Skin epidermis (tissue), 12 donors: ENCODE data around the gene CRB2.
A peak's percentile ranks its signal among the peaks of the same experiment; 100 is the strongest.

Source experiments
- H3K27ac ChIP-seq, 21 experiments: fragments of 200-600 bp; sonication (generic) in 11 of 21; one replicate each; pipeline ENCODE4 v1.5.0; 2020; ENCODE audit warnings: mild to moderate bottlenecking in 3 of 21, inconsistent platforms in 2 of 21, moderate library complexity in 2 of 21
- H3K4me3 ChIP-seq, 7 experiments: fragments of 200-600 bp; sonication (generic) in 2 of 7; one replicate each; pipeline ENCODE4 v1.5.0; 2020; ENCODE audit warnings: inconsistent platforms in 2 of 7, mild to moderate bottlenecking in 2 of 7, moderate library complexity in 1 of 7

The CRB2 gene

GRCh38 chr9:123344192-123344949 is 11.6 kb upstream of the CRB2 start:
- Histone ChIP-seq H3K4me3 (no peak overlapping the region), H3K27ac (peak overlapping the region in 4 of 21 experiments; percentile 19 to 66 (median 48))

DNA sequence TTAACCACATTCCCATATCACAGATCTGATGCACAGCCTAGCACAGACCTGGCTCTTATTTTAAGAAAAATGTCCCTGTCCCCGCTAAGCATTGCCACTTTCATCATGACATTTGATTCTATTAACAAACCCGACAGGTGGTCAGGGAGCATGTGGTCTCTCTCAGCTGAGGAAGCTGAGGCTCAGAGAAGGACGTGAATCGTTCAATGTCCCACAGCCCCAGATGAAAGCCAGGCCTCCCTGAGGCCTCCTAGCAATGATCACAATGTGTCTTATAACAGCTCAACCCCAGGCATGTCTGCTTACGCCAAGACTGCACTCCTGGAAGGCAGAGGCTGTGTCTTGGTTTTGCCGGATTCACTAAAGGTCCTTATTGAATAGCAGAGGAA is 10.4 kb upstream of the CRB2 start:
- Histone ChIP-seq H3K27ac (peak overlapping the region in 1 of 21 experiments; percentile 17), H3K4me3 (no peak overlapping the region)

DNA sequence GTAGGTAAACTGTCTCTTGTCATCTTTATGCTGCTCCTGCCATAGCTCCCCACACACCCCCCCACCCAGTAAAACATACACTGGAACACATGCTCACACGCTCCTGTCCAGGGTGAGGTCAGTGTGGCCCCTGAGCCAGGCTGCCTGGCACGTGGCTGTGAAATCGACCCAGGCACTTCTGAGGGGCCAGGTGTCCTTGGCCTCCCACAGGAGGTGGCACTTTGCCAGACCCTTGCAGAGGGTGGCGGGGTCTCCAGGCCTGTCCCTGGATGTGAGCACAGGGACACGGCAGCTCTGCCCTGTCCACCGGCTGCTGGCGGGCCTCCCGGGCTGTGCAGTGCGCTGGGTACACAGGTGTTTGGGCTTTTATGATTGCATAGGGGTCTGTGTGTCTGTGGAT is 10.0 kb upstream of the CRB2 start:
- Histone ChIP-seq H3K4me3 (no peak overlapping the region), H3K27ac (peak overlapping the region in 1 of 21 experiments; percentile 17)

DNA sequence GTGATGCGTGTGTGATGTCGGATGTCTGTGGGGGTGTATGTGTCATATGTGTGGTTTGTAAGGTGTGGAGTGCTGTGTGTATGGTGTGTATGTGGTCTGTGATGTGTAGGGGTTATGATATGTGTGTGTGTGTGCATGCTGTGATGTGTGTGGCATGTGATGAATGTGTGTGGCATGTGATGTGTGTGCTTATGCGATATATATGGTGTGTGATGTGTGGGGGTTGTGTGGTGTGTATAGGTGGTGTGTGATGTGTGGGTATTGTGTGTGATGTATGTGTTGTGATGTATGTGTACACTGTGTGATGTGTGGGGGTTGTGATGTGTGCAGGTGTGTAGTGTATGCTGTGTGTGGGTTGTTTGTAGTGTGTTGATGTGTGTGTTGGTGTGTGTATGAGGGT is 9.2 kb upstream of the CRB2 start:
- no peak overlapping the region for H3K27ac ChIP-seq

DNA sequence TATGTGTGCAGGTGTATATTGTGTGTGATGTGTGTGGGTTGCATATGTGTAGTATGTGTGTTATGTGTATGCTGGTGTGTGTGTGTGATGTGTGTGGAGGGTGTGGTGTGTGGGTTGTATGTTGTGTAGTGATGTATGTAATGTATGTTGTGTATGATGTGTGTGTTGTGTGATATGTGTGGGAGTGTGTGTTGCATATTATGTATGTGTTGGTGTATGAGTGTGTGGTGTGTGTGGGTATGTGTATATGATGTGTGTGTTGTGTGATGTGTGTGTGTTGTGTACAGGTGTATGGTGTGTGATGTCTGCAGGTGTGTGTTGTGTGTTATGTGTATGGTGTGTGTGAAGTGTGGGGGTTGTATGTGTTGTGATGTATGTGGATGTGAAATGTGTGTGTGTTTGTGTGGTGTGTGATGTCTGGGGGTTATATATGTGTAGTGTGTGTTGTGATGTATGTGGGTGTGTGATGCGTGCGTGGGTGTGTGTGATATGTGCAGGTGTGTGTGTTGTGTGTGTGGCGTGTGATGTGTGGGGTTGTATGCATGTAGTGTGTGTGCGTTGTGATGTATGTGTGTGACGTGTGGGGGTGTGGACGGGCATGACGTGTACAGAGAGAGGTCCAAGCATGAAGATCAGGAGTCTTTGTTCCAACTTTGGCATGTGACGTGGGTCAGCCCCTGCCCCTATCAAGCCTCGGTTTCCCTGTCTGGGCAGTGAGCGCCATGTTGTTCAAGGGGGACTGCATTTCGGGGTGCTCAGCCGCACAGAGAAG is 8.5 kb upstream of the CRB2 start:
- no peak overlapping the region for H3K27ac ChIP-seq
- H3K4me3 ChIP-seq: peak overlapping the region in 1 of 7 experiments; percentile 4

More for the DNA sequence above, 9.2 kb upstream of the CRB2 start:
- H3K4me3 ChIP-seq: no peak overlapping the region

GRCh38 chr9:123348317-123348992 is 7.5 kb upstream of the CRB2 start:
- Histone ChIP-seq H3K4me3 (no peak overlapping the region), H3K27ac (no peak overlapping the region)

- no peak overlapping the region for H3K4me3 ChIP-seq
- H3K27ac ChIP-seq: no peak overlapping the region
These were observed 7.0 kb upstream of the CRB2 start for GRCh38 chr9:123349033-123349432.

- Histone ChIP-seq H3K4me3 (no peak overlapping the region), H3K27ac (no peak overlapping the region)
These were observed 6.1 kb upstream of the CRB2 start for GRCh38 chr9:123349691-123350480.

DNA sequence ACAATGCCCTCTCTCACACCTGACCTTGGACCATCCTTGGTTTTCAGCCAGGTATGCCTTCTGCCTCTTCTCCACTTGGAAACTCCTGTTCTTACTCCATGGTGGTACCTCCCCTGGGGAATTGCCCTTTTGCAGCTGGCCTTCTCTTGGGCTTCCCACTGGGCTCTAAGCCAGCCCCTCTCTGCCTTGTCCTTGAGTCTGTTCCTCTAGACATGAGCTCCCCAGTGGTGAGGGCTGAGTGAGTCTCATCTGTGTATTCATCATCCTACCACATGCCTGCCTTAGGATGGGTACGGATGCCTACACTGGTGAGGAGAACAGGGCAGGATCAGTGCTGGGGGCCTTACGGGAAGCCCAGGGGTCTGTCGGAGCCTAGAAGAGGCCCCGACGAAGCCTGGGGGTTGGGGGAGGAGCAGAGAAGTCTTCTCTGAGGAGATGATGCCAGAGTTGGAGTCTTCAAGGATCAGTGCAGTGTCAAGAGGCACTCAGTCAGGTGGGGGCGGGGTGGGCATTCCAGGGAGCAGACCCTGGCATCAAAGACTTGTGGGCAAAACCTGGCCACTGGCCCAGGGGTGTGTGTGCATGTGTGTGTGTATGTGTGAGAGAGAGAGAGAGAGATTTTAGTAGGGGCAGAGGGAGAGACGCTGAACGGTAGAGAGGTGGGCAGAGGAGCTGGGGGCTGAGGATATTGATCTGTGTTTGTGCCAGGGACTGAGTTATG is 5.2 kb upstream of the CRB2 start:
- H3K27ac ChIP-seq: no peak overlapping the region
- H3K4me3 ChIP-seq: no peak overlapping the region

GRCh38 chr9:123353041-123353440 is 3.0 kb upstream of the CRB2 start:
- H3K4me3 ChIP-seq: no peak overlapping the region
- no peak overlapping the region for H3K27ac ChIP-seq

DNA sequence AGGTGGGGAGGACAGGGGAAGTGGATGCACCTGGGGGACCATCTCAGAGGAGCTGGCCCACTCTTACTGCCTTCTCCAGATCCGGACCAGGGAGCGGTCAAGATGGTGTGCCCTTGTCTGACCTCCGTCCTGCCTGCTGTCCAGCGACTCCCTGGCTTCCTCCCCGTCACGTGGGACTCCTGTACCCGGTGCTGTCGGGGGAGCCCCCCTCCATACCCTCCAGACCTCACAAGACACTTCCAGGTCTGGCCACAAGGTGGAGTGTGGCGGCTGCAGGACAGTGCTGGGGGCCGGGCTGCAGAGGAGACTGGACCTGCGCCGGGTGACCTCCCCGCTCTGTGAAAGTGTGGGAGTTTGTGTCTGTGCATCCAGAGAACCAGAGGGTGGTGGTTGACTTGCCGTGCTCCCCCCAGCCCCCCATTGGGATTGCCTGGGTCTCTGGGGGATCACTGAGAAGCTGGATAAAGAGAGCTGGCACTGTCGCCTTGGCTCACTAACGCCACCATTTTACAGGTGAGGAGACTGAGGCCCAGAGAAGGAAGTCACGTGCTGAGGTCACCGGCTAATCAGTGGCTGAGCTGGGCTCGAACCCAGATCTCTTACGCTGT is 1.9 kb upstream of the CRB2 start:
- peak overlapping the region in 1 of 21 experiments; percentile 32 for H3K27ac ChIP-seq
- no peak overlapping the region for H3K4me3 ChIP-seq

DNA sequence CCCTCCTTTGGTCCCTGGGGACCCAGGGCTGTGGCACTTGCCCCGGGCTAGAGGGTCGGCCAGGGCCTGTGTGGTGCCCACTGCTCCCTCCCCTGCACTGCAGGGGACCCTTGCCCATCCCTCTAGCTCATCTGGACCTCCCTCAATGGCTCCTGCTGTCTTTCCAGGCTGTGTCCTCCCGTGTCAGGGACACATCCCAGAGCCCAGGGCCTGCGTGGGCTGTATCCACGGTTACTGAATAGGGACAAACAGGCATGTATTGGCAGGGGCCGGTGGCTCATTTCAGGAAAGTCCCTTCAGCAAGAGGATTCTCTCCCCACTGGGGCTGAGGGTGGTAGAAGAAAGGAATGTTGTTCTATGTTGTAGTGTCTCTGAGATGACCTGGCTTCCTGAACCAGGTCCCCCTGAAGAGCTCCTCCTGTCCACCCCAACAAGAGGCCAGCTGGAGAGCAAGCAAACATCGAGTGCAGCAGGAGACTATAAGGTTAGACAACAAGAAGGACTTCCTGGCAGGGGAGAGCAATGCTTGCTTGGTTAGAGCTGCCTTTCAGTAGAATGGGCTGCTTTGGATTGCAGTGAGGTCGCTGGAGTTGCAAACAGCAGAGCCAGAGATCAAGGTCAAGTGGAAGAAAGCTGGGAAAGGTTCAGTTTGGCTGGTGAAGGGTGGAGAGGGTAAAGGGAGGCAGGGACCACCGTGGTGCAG is 1.0 kb upstream of the CRB2 start:
- Histone ChIP-seq H3K4me3 (peak overlapping the region in 1 of 7 experiments; percentile 21), H3K27ac (peak overlapping the region in 3 of 21 experiments; percentile 16 to 32 (median 23))

- H3K4me3 ChIP-seq: no peak overlapping the region
- no peak overlapping the region for H3K27ac ChIP-seq
These were observed 1.1 kb downstream of the CRB2 start for GRCh38 chr9:123356851-123357742.

DNA sequence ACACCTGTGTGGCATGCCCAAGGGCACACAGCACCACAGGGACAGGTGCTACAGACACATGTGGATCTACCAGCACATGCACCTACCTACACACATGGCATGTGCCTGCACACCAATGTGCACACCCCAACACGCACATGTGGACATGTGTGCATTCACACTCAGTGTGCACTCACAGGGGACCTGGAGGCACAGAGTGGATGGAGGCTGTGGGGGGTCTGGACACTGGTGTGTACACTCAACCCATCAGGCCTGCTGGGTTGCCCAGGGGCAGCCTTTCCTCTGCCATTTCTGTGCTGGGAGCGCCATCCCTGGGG is 1.7 kb downstream of the CRB2 start:
- Histone ChIP-seq H3K4me3 (no peak overlapping the region), H3K27ac (no peak overlapping the region)

DNA sequence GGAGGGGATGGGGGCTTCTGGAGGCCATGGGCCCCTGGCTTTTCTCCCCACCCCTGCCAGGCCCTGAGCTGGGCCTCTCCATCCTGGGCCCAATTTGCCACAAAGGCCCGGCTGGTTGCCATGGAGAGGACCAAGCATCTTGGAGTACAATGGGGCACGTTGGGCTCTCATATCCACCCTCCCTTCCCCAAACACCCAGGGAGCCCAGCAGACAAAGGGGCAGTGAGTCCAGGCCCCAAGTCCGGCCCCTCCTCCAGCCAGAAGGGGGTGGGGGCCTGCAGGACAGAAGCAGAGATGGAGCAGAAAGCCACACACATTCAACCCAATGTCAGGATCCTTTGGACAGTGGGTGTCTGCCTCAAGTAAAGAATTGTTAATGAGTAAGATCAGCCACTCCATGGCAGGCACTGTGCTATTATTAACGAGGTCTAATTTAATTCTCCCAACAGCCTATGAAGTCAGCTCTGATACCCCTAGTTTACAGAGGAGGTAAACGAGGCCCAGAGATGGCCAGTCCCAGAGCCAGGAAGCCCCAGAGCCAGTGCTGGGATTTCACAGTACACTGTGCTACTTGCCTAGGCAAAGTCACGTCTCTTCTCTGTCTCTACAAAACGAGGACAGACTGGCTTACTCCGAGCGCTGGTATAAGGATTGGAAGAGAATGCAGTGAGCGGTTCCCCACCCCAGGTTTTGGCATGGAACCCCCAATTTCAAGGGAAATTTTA is 2.3 kb downstream of the CRB2 start:
- no peak overlapping the region for H3K4me3 ChIP-seq
- H3K27ac ChIP-seq: no peak overlapping the region

GRCh38 chr9:123359106-123359505 is 3.1 kb downstream of the CRB2 start:
- no peak overlapping the region for H3K27ac ChIP-seq
- no peak overlapping the region for H3K4me3 ChIP-seq

GRCh38 chr9:123359546-123359945 is 3.5 kb downstream of the CRB2 start:
- no peak overlapping the region for H3K4me3 ChIP-seq
- no peak overlapping the region for H3K27ac ChIP-seq
